ENCODE measurements around the gene SPR. TPM values are rescaled to one million over a fixed set of nuclear protein-coding genes. Genes with fewer than 3 reads are reported as not detected.
A peak's percentile ranks its signal among the peaks of the same experiment; 100 is the strongest.

The SPR gene
- total and polyA plus RNA-seq, 2 of the 13 experiments (the other 11 are each of a cell fraction or from before 2014, with no cell fraction given), result 34.0 to 96.0 TPM

DNA sequence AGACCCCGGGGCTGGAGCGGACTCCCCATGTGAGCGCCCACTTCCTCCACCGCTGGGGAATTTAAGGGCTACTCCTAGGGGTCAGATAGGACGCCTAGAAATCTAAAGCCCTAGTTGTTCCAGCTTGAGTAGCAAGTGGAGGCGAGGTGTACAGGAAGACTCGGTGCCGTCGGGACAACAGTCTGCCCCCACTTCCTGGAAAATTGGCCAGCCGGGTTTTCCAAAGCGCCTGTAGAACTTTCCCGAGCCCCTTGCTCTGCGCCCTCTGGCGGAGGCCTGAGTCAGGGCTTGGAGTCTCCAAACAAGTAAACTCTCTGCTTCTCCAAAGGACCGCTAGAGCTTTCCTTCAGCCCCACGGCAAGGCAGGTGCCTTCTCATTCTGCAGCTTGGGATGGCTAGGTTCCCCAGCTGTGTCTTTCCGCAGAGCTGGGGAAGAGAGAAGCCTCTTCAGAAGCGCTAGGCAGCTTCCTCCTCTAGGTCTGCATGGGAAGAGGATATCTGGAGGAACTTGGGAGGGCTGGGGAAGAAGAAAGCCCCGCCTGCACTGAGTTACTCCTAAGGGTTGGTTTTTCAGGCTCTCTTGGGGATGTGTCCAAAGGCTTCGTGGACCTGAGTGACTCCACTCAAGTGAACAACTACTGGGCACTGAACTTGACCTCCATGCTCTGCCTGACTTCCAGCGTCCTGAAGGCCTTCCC, 681 bp downstream of the SPR start (continued):
- peak; percentile 57 for TF ChIP-seq POLR2G (IDR thresholded peaks at IDR 0.05; ENCODE audit: low read depth, low read length)
- no peak for TF ChIP-seq HNRNPLL (IDR thresholded peaks at IDR 0.05; ENCODE audit: low read depth, low read length, poor library complexity, severe bottlenecking)
- no peak; the same call in none of the 2 replicates for TF ChIP-seq ZZZ3 (CRISPR knock-in tag; IDR thresholded peaks at IDR 0.05; ENCODE audit: borderline replicate concordance)
- no peak for TF ChIP-seq SUZ12 (IDR thresholded peaks at IDR 0.05; ENCODE audit: low read depth, low read length)
- no peak for TF ChIP-seq SOX6 (IDR thresholded peaks at IDR 0.05)
- peak; percentile 63 for TF ChIP-seq SOX6 (CRISPR knock-in tag; IDR thresholded peaks at IDR 0.05)
- 0 out of 2 replicates have a peak, but pooled peaks have one; percentile 34 for TF ChIP-seq KDM5A (IDR thresholded peaks at IDR 0.05; ENCODE audit: borderline replicate concordance, low read length)
- TF ChIP-seq NPAS2 (CRISPR knock-in tag; IDR thresholded peaks at IDR 0.05; ENCODE audit: borderline replicate concordance), result no peak
- TF ChIP-seq ZNF33B (CRISPR knock-in tag; IDR thresholded peaks at IDR 0.05), result no peak
- no peak for TF ChIP-seq TCF7 (IDR thresholded peaks at IDR 0.05; ENCODE audit: low read depth)
- TF ChIP-seq ZNF430 (CRISPR knock-in tag; IDR thresholded peaks at IDR 0.05), result peak; percentile 20; the same call in 1 of the 2 replicates
- TF ChIP-seq ZNF616 (CRISPR knock-in tag; IDR thresholded peaks at IDR 0.05; ENCODE audit: low read depth), result no peak
- TF ChIP-seq ZNF274 (CRISPR knock-in tag; IDR thresholded peaks at IDR 0.05), result no peak; the same call in 1 of the 2 replicates
- TF ChIP-seq SRF (IDR thresholded peaks at IDR 0.05; ENCODE audit: low read depth, low read length), result no peak
- TF ChIP-seq ZNF644 (CRISPR knock-in tag; IDR thresholded peaks at IDR 0.05; ENCODE audit: low read depth), result peak; percentile 63; the same call in 1 of the 2 replicates
- TF ChIP-seq, protein P1, sequence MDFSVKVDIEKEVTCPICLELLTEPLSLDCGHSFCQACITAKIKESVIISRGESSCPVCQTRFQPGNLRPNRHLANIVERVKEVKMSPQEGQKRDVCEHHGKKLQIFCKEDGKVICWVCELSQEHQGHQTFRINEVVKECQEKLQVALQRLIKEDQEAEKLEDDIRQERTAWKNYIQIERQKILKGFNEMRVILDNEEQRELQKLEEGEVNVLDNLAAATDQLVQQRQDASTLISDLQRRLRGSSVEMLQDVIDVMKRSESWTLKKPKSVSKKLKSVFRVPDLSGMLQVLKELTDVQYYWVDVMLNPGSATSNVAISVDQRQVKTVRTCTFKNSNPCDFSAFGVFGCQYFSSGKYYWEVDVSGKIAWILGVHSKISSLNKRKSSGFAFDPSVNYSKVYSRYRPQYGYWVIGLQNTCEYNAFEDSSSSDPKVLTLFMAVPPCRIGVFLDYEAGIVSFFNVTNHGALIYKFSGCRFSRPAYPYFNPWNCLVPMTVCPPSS (IDR thresholded peaks at IDR 0.05), result no peak
- TF ChIP-seq, protein P2, sequence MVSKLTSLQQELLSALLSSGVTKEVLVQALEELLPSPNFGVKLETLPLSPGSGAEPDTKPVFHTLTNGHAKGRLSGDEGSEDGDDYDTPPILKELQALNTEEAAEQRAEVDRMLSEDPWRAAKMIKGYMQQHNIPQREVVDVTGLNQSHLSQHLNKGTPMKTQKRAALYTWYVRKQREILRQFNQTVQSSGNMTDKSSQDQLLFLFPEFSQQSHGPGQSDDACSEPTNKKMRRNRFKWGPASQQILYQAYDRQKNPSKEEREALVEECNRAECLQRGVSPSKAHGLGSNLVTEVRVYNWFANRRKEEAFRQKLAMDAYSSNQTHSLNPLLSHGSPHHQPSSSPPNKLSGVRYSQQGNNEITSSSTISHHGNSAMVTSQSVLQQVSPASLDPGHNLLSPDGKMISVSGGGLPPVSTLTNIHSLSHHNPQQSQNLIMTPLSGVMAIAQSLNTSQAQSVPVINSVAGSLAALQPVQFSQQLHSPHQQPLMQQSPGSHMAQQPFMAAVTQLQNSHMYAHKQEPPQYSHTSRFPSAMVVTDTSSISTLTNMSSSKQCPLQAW (CRISPR knock-in tag; IDR thresholded peaks at IDR 0.05), result peak; percentile 12
- TF ChIP-seq, protein P3, sequence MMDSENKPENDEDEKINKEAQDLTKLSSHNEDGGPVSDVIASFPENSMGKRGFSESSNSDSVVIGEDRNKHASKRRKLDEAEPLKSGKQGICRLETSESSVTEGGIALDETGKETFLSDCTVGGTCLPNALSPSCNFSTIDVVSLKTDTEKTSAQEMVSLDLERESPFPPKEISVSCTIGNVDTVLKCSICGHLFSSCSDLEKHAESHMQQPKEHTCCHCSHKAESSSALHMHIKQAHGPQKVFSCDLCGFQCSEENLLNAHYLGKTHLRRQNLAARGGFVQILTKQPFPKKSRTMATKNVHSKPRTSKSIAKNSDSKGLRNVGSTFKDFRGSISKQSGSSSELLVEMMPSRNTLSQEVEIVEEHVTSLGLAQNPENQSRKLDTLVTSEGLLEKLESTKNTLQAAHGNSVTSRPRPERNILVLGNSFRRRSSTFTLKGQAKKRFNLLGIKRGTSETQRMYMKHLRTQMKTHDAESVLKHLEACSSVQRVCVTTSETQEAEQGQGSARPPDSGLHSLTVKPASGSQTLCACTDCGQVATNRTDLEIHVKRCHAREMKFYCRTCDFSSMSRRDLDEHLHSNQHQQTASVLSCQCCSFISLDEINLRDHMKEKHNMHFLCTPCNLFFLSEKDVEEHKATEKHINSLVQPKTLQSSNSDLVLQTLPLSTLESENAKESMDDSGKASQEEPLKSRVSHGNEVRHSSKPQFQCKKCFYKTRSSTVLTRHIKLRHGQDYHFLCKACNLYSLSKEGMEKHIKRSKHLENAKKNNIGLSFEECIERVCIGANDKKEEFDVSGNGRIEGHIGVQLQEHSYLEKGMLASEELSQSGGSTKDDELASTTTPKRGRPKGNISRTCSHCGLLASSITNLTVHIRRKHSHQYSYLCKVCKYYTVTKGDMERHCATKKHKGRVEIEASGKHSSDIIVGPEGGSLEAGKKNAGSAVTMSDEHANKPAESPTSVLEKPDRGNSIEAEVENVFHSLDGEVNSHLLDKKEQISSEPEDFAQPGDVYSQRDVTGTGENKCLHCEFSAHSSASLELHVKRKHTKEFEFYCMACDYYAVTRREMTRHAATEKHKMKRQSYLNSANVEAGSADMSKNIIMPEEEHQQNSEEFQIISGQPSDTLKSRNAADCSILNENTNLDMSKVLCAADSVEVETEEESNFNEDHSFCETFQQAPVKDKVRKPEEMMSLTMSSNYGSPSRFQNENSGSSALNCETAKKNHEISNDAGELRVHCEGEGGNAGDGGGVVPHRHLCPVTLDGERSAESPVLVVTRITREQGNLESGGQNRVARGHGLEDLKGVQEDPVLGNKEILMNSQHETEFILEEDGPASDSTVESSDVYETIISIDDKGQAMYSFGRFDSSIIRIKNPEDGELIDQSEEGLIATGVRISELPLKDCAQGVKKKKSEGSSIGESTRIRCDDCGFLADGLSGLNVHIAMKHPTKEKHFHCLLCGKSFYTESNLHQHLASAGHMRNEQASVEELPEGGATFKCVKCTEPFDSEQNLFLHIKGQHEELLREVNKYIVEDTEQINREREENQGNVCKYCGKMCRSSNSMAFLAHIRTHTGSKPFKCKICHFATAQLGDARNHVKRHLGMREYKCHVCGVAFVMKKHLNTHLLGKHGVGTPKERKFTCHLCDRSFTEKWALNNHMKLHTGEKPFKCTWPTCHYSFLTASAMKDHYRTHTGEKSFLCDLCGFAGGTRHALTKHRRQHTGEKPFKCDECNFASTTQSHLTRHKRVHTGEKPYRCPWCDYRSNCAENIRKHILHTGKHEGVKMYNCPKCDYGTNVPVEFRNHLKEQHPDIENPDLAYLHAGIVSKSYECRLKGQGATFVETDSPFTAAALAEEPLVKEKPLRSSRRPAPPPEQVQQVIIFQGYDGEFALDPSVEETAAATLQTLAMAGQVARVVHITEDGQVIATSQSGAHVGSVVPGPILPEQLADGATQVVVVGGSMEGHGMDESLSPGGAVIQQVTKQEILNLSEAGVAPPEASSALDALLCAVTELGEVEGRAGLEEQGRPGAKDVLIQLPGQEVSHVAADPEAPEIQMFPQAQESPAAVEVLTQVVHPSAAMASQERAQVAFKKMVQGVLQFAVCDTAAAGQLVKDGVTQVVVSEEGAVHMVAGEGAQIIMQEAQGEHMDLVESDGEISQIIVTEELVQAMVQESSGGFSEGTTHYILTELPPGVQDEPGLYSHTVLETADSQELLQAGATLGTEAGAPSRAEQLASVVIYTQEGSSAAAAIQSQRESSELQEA (CRISPR knock-in tag; IDR thresholded peaks at IDR 0.05; ENCODE audit: not compliant biosample characterization), result no peak
- TF ChIP-seq KMT2B (CRISPR knock-in tag; IDR thresholded peaks at IDR 0.05), result 0 out of 2 replicates have a peak, but pooled peaks have one; percentile 21
- no peak for TF ChIP-seq RCOR2 (CRISPR knock-in tag; IDR thresholded peaks at IDR 0.05)
